Endodermal cell (in vitro differentiated cells): ENCODE results near the gene RNF5. TPM values are rescaled to one million over a fixed set of nuclear protein-coding genes. Genes with fewer than 3 reads are reported as not detected.

ENCODE experiments used
- DNase-seq: peaks from one replicate; pipeline ENCODE4 v3.0.0-alpha.2; 2017
- H3K27ac ChIP-seq: 2 replicates; pipeline ENCODE4 v1.5.1; 2013; ENCODE audit warnings: mild to moderate bottlenecking, low read depth, low read length, moderate library complexity
- H3K27me3 ChIP-seq: 2 replicates; pipeline ENCODE4 v1.6.1; 2013; ENCODE audit warnings: mild to moderate bottlenecking, low read length, moderate library complexity; ENCODE audit not compliant: insufficient read depth, control insufficient read depth, poor library complexity, severe bottlenecking
- H3K36me3 ChIP-seq: 2 replicates; pipeline ENCODE4 v1.7.0; 2013; ENCODE audit warnings: mild to moderate bottlenecking, low read length, moderate library complexity; ENCODE audit not compliant: control insufficient read depth, insufficient read depth
- H3K4me1 ChIP-seq: one replicate; pipeline ENCODE4 v1.7.0; 2013; ENCODE audit warnings: low read length; ENCODE audit not compliant: control insufficient read depth, insufficient read depth
- H3K4me3 ChIP-seq: 2 replicates; pipeline ENCODE4 v1.5.1; 2013; ENCODE audit warnings: mild to moderate bottlenecking, low read length, moderate library complexity
- H3K9ac ChIP-seq: 2 replicates; pipeline ENCODE4 v1.6.1; 2013; ENCODE audit warnings: mild to moderate bottlenecking, low read length, moderate library complexity; ENCODE audit not compliant: poor library complexity, severe bottlenecking; ENCODE audit errors: extremely low read depth
- H3K9me3 ChIP-seq: 2 replicates; pipeline ENCODE4 v1.6.1; 2013; ENCODE audit warnings: mild to moderate bottlenecking, low read length, moderate library complexity; ENCODE audit not compliant: control insufficient read depth
- H3K27ac Mint-ChIP-seq: 2 replicates; pipeline ENCODE4 v1.8.0; 2020; ENCODE audit warnings: mixed read lengths
- H3K27me3 Mint-ChIP-seq: 2 replicates; pipeline ENCODE4 v1.8.0; 2021; ENCODE audit warnings: mild to moderate bottlenecking, mixed read lengths; ENCODE audit not compliant: insufficient read depth
- H3K36me3 Mint-ChIP-seq: 2 replicates; pipeline ENCODE4 v1.8.0; 2020; ENCODE audit warnings: low read depth, mixed read lengths
- H3K4me1 Mint-ChIP-seq: 2 replicates; pipeline ENCODE4 v1.8.0; 2020; ENCODE audit warnings: mixed read lengths
- H3K4me3 Mint-ChIP-seq: 2 replicates; pipeline ENCODE4 v1.8.0; 2020; ENCODE audit warnings: mild to moderate bottlenecking, moderate library complexity, mixed read lengths
- H3K9me3 Mint-ChIP-seq: 2 replicates; pipeline ENCODE4 v1.8.0; 2020; ENCODE audit warnings: mild to moderate bottlenecking, mixed read lengths
- CTCF ChIP-seq: fragments of 200-600 bp; sonication (generic); conservative IDR thresholded peaks from 2 replicates; pipeline ENCODE4 v1.5.0; 2021; ENCODE audit warnings: antibody characterized with exemption, mild to moderate bottlenecking
- WGBS, 2 experiments: methylation state at CpG; one replicate each; pipeline versions ENCODE4 v1.1.5 to v1.1.7; 2013; ENCODE audit warnings: missing lambda C conversion rate in 2 of 2, mixed read lengths in 1 of 2; ENCODE audit not compliant: insufficient coverage in 1 of 2, insufficient read length in 1 of 2; 5-methylcytosine and 5-hydroxymethylcytosine counted together
- total RNA-seq, 2 donors: library from RNA; stranded (reverse); fragmentation: NEBNext Ultra II Directional in 1 of 2; extraction: Animal tissue kit (Norgen Biotek cat#: 25700) in 1 of 2; gene quantifications; 2 replicates in 1 of 2; 3 replicates in 1 of 2; pipeline ENCODE4 v1.2.1, GENCODE V29; 2021

Gene RNF5
- total RNA-seq, 2 donors from 2014 or later: 68.0 to 71.3 TPM

GRCh38 chr6:32179766-32180405, 1.7 kb downstream of the RNF5 start:
- Mint-ChIP-seq H3K9me3 (no peaks in the 10 kb centered on the region), H3K4me3 (peak overlapping the region; percentile 78), H3K36me3 (peaks cover 24% of the 10 kb centered on the region), H3K27ac (no peak overlapping the region), H3K4me1 (peaks cover 32% of the 10 kb centered on the region), H3K27me3 (no peaks in the 10 kb centered on the region)
- H3K4me3 ChIP-seq: peak overlapping the region; percentile 97
- no peak overlapping the region for H3K9ac ChIP-seq
- no peaks in the 10 kb centered on the region for H3K4me1 ChIP-seq
- 95 to 97% methylated on average over 5 to 10 of the region's 10 CpGs for WGBS, 2 experiments
- H3K27me3 ChIP-seq: no peaks in the 10 kb centered on the region
- H3K36me3 ChIP-seq: peaks cover 13% of the 10 kb centered on the region
- no peak overlapping the region for H3K27ac ChIP-seq
- DNase-seq: no peak
- TF ChIP-seq CTCF: no peak
- no peaks in the 10 kb centered on the region for H3K9me3 ChIP-seq

DNA sequence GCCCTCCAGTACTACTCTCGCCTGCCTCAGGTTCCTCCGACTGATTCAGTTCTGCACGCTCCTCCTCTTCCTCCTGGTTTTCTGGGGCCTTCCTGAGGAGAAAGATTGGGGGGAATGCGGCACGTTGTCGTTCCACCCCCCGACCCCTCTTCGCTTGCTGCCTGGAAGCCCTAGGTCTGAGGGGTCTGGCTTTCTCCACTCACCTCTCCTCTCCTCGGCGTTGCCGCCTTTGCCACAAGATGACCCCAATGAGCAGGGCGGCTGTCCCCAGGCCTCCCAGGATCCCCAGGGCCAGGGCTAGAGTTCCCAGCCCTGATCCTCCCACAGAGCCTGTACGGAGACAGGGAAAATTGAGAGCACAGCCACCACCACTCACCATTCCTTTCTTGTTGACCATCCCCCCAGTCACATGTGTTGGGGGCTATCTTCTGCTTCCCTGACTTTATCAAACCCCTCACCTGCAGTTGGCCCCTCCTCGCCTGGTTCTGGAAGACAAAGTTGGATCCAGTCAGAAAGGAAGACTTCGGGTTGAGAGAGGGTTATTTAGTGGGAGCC, 3.0 kb downstream of the RNF5 start:
- Histone ChIP-seq H3K4me1 (no peaks in the 10 kb centered on the region), H3K27me3 (no peaks in the 10 kb centered on the region), H3K27ac (no peak overlapping the region), H3K9me3 (no peaks in the 10 kb centered on the region), H3K9ac (no peak overlapping the region), H3K4me3 (no peak overlapping the region), H3K36me3 (peaks cover 13% of the 10 kb centered on the region)
- DNase-seq: no peak
- H3K4me1 Mint-ChIP-seq: peaks cover 34% of the 10 kb centered on the region
- H3K9me3 Mint-ChIP-seq: no peaks in the 10 kb centered on the region
- H3K27ac Mint-ChIP-seq: peak overlapping the region; percentile 39
- peaks cover 32% of the 10 kb centered on the region for H3K36me3 Mint-ChIP-seq
- H3K27me3 Mint-ChIP-seq: no peaks in the 10 kb centered on the region
- no peak for TF ChIP-seq CTCF
- no peak overlapping the region for H3K4me3 Mint-ChIP-seq
- 82 to 96% methylated on average over 4 to 15 of the region's 15 CpGs for WGBS, 2 experiments

DNA sequence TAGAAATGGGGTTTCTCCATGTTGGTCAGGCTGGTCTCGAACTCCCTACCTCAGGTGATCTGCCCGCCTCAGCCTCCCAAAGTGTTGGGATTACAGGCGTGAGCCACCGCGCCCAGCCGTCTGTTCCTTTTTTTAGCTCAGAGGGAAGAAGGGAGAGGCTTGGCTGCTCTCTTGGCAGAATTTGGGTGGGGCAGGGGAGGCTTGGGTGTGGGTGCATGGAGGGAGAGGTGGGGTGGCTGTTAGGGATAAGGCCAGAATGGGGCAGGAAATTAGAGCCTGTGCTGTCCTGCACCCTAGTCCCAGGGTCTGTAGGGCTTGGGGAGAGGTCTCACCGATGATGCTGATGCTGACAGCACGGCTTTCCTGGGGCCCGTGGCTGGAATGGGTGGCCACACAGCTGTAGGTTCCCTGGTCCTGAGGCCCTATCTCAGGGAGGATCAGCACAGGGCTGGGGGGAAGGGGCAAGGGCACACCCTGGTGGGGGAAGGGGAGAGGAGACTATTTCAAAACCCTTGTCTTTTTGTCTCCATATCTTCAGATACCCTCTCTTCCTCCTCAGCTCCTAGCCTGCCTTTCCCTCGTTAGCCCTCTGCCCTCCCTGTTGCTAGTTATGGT, 3.8 kb downstream of the RNF5 start:
- TF ChIP-seq CTCF: peak; percentile 49
- H3K27me3 Mint-ChIP-seq: no peaks in the 10 kb centered on the region
- H3K4me3 ChIP-seq: no peak overlapping the region
- peaks cover 40% of the 10 kb centered on the region for H3K36me3 Mint-ChIP-seq
- peaks cover 30% of the 10 kb centered on the region for H3K4me1 Mint-ChIP-seq
- WGBS, 2 experiments: 95 to 100% methylated on average over 2 to 10 of the region's 10 CpGs
- DNase-seq: no peak
- H3K4me3 Mint-ChIP-seq: no peak overlapping the region
- H3K27ac ChIP-seq: no peak overlapping the region
- peaks cover 20% of the 10 kb centered on the region for H3K36me3 ChIP-seq
- no peaks in the 10 kb centered on the region for H3K9me3 Mint-ChIP-seq
- H3K4me1 ChIP-seq: no peaks in the 10 kb centered on the region
- peak overlapping the region; percentile 75 for H3K27ac Mint-ChIP-seq
- H3K27me3 ChIP-seq: no peaks in the 10 kb centered on the region
- H3K9ac ChIP-seq: no peak overlapping the region
- no peaks in the 10 kb centered on the region for H3K9me3 ChIP-seq
